HG03196 (cell line): ENCODE results near the gene FPR2.

Experiments
- ATAC-seq: cut with Tn5 transposase; IDR thresholded peaks from one replicate; pipeline ENCODE4 v1.9.1; 2021; ENCODE audit not compliant: unreplicated experiment

FPR2 gene

GRCh38 chr19:51781999-51782398 lies 21.0 kb downstream of the FPR2 start:
- no peak for ATAC-seq

GRCh38 chr19:51783372-51783771 lies 22.4 kb downstream of the FPR2 start:
- ATAC-seq: no peak

- ATAC-seq: no peak
Measured at GRCh38 chr19:51784109-51784785, 23.3 kb downstream of the FPR2 start.

- no peak for ATAC-seq
Measured at GRCh38 chr19:51784922-51785690, 24.1 kb downstream of the FPR2 start.

GRCh38 chr19:51786646-51787494 lies 25.9 kb downstream of the FPR2 start:
- no peak for ATAC-seq

- no peak for ATAC-seq
Measured at GRCh38 chr19:51788029-51788428, 27.0 kb downstream of the FPR2 start.

GRCh38 chr19:51789061-51789795 lies 28.2 kb downstream of the FPR2 start:
- no peak for ATAC-seq

- ATAC-seq: no peak
Measured at GRCh38 chr19:51792932-51793331, 32.0 kb downstream of the FPR2 start.

GRCh38 chr19:51793994-51794393 lies 33.0 kb downstream of the FPR2 start:
- no peak for ATAC-seq

GRCh38 chr19:51794885-51795490 lies 34.0 kb downstream of the FPR2 start, which contains the start of gene FPR3:
FPR3 (plus strand) TSS chr19:51795157; CDS start chr19:51823749, 28,592 bp downstream.
- ATAC-seq: no peak

GRCh38 chr19:51796195-51796679 lies 35.3 kb downstream of the FPR2 start:
- ATAC-seq: no peak

- ATAC-seq: no peak
Measured at GRCh38 chr19:51797480-51797879, 36.5 kb downstream of the FPR2 start.

- ATAC-seq: no peak
Measured at GRCh38 chr19:51798062-51798461, 37.1 kb downstream of the FPR2 start.

GRCh38 chr19:51799034-51799773 lies 38.2 kb downstream of the FPR2 start:
- no peak for ATAC-seq

GRCh38 chr19:51799774-51800472 lies 38.9 kb downstream of the FPR2 start:
- no peak for ATAC-seq

GRCh38 chr19:51800473-51801244 lies 39.7 kb downstream of the FPR2 start:
- no peak for ATAC-seq

GRCh38 chr19:51802775-51803174 lies 41.8 kb downstream of the FPR2 start:
- ATAC-seq: no peak

- no peak for ATAC-seq
Measured at GRCh38 chr19:51803519-51803918, 42.5 kb downstream of the FPR2 start.
